WTC11 (cell line): ENCODE data around the gene COLGALT1. TPM values are rescaled to one million over a fixed set of nuclear protein-coding genes. Genes with fewer than 3 reads are reported as not detected.

Experiments
- CREM ChIP-seq: sonication (generic); formaldehyde crosslinking; IDR thresholded peaks from 2 replicates; pipeline ENCODE4 v1.8.1; 2022; ENCODE audit warnings: mild to moderate bottlenecking, missing genetic modification reagents, moderate library complexity
- ETV6 ChIP-seq: sonication (generic); formaldehyde crosslinking; IDR thresholded peaks from 2 replicates; pipeline ENCODE4 v1.8.1; 2022; ENCODE audit warnings: mild to moderate bottlenecking, missing genetic modification reagents
- FOXJ3 ChIP-seq: sonication (generic); formaldehyde crosslinking; IDR thresholded peaks from 2 replicates; pipeline ENCODE4 v1.9.0; 2021; ENCODE audit warnings: missing genetic modification reagents, mild to moderate bottlenecking, borderline replicate concordance
- FOXP1 ChIP-seq: sonication (generic); formaldehyde crosslinking; IDR thresholded peaks from 2 replicates; pipeline ENCODE4 v1.8.0; 2022; ENCODE audit warnings: missing genetic modification reagents, mild to moderate bottlenecking, moderate library complexity, borderline replicate concordance
- MYBL2 ChIP-seq: sonication (generic); formaldehyde crosslinking; IDR thresholded peaks from 2 replicates; pipeline ENCODE4 v1.8.1; 2023; ENCODE audit warnings: mild to moderate bottlenecking, moderate library complexity, missing genetic modification reagents
- NFE2L1 ChIP-seq: sonication (generic); formaldehyde crosslinking; IDR thresholded peaks from 2 replicates; pipeline ENCODE4 v1.8.1; 2023; ENCODE audit warnings: missing genetic modification reagents
- NR3C1 ChIP-seq: sonication (generic); formaldehyde crosslinking; conservative IDR thresholded peaks from 2 replicates; pipeline ENCODE4 v1.8.1; 2023; ENCODE audit warnings: low read depth, mild to moderate bottlenecking, missing genetic modification reagents
- RELA ChIP-seq: sonication (generic); formaldehyde crosslinking; IDR thresholded peaks from 2 replicates; pipeline ENCODE4 v1.8.1; 2022; ENCODE audit warnings: missing genetic modification reagents, mild to moderate bottlenecking, borderline replicate concordance
- RORB ChIP-seq: fragments of 250-450 bp; sonication (Bioruptor Pico); IDR thresholded peaks from 2 replicates; pipeline ENCODE4 v1.9.0; 2021; ENCODE audit warnings: mild to moderate bottlenecking
- TEAD1 ChIP-seq: sonication (generic); formaldehyde crosslinking; IDR thresholded peaks from 2 replicates; pipeline ENCODE4 v1.8.0; 2022; ENCODE audit warnings: mild to moderate bottlenecking, missing genetic modification reagents
- TP53 ChIP-seq: sonication (generic); formaldehyde crosslinking; IDR thresholded peaks from 2 replicates; pipeline ENCODE4 v1.8.1; 2023; ENCODE audit warnings: mild to moderate bottlenecking, missing genetic modification reagents
- ZNF121 ChIP-seq: sonication (generic); formaldehyde crosslinking; IDR thresholded peaks from 2 replicates; pipeline ENCODE4 v1.8.0; 2023; ENCODE audit warnings: missing genetic modification reagents
- ZNF232 ChIP-seq: sonication (generic); formaldehyde crosslinking; IDR thresholded peaks from 2 replicates; pipeline ENCODE4 v1.8.0; 2022; ENCODE audit warnings: mild to moderate bottlenecking, missing genetic modification reagents
- total RNA-seq: library from RNA; stranded (reverse); gene quantifications from 3 replicates; pipeline ENCODE4 v1.2.3, GENCODE V29; 2021
- TF ChIP-seq, protein P1 (sequence below): fragments of 250-450 bp; sonication (Bioruptor Pico); conservative IDR thresholded peaks from 2 replicates; pipeline ENCODE4 v1.9.0; 2021; ENCODE audit warnings: mild to moderate bottlenecking
- TF ChIP-seq, protein P2 (sequence below): sonication (generic); formaldehyde crosslinking; conservative IDR thresholded peaks from 2 replicates; pipeline ENCODE4 v1.8.1; 2022; ENCODE audit warnings: mild to moderate bottlenecking, missing genetic modification reagents
- TF ChIP-seq, protein P3 (sequence below): sonication (generic); formaldehyde crosslinking; conservative IDR thresholded peaks from 2 replicates; pipeline ENCODE4 v1.8.1; 2023; ENCODE audit warnings: mild to moderate bottlenecking, low read depth, missing genetic modification reagents, moderate library complexity
- TF ChIP-seq, protein P4 (sequence below): fragments of 250-450 bp; sonication (Bioruptor Pico); IDR thresholded peaks from 2 replicates; pipeline ENCODE4 v1.8.0; 2021; ENCODE audit warnings: mild to moderate bottlenecking
- TF ChIP-seq, protein P5 (sequence below): sonication (generic); formaldehyde crosslinking; IDR thresholded peaks from 2 replicates; pipeline ENCODE4 v1.8.1; 2023; ENCODE audit warnings: mild to moderate bottlenecking, missing genetic modification reagents
- TF ChIP-seq, protein P6 (sequence below): sonication (generic); formaldehyde crosslinking; IDR thresholded peaks from 2 replicates; pipeline ENCODE4 v1.8.0; 2023; ENCODE audit warnings: missing genetic modification reagents
- TF ChIP-seq, protein P7 (sequence below): sonication (generic); formaldehyde crosslinking; IDR thresholded peaks from 2 replicates; pipeline ENCODE4 v1.8.1; 2023; ENCODE audit warnings: mild to moderate bottlenecking, missing genetic modification reagents, borderline replicate concordance
- TF ChIP-seq, protein P8 (sequence below): sonication (generic); formaldehyde crosslinking; IDR thresholded peaks from 2 replicates; pipeline ENCODE4 v1.8.1; 2023; ENCODE audit warnings: mild to moderate bottlenecking, moderate library complexity, missing genetic modification reagents

Gene COLGALT1
- total RNA-seq, 1 experiment from 2014 or later = 54.0 TPM

DNA sequence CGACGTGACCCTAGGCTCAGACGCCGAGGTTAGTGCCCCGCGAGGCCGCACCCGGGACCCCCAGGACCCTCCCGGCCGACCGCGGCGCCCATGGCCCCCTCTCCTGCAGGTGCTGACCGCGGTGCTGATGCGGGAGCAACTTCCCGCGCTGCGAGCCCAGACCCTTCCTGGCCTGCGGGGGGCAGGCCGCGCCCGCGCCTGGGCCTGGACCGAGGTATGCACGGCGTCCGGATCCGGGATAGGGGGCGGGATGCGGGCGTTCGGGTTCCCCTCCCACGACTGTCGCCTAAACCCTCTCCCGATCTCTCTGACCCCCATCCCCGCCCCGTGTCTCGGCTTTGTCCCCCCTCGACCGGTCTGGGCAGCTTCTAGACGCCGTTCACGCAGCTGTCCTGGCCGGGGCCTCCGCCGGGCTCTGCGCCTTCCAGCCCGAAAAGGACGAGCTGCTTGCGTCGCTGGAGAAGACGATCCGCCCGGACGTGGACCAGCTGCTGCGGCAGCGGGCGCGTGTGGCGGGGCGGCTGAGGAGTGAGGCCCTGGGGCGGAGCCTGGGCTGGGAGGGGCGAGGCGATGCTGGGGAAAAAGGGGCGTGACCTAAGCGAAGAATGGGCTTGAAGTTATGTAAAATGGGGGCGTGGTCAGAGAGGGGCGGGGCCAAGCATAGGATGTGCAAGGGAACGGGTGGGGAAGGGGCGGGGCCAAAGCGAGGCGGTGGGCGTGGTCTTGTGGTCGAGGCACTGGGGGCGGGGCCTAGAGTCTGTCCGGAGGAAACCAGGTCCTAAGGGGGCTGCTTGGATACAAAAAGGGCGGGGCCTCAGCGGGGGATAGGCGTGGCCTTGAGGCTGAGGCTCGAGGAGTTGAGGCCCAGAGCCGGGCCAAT is 16.0 kb upstream of the COLGALT1 start (continued):
- no peak for TF ChIP-seq ZNF121
- 0 out of 2 replicates have a peak, but pooled peaks have one; percentile 87 for TF ChIP-seq NR3C1 (CRISPR knock-in tag)
- peak; percentile 91; the same call in 1 of the 2 replicates for TF ChIP-seq TP53 (CRISPR knock-in tag)
- TF ChIP-seq, protein P1, sequence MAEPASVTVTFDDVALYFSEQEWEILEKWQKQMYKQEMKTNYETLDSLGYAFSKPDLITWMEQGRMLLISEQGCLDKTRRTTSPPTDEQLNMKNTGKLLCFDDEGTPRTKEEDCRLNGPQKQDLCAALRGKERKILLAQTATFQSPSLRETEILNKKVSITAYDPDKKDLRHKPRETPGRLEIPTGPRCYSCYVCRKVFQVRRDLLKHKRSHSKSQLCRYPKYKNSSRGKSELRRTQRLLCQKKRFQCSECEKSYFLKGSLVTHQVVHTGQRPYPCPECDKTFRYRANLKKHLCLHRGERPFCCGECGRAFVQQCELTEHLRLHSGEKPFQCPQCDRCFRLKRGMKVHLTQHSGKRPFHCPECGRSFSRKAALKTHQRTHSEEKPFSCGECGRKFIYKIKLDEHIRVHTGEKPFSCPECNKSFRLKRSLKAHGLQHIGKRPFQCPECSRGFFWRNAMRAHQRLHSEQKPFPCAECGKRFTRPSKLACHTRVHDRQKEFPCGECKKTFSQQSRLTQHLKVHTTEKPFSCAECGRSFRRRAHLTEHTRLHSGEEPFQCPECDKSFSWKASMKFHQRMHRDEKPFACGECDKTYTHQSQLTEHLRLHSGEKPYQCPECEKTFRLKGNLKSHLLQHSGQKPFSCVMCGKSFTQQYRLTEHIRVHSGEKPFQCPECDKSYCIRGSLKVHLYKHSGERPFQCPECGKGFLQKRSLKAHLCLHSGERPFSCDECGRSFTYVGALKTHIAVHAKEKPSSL (CRISPR knock-in tag) = no peak
- no peak for TF ChIP-seq RORB (CRISPR knock-in tag)
- TF ChIP-seq, protein P2, sequence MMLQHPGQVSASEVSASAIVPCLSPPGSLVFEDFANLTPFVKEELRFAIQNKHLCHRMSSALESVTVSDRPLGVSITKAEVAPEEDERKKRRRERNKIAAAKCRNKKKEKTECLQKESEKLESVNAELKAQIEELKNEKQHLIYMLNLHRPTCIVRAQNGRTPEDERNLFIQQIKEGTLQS (CRISPR knock-in tag) = 0 out of 2 replicates have a peak, but pooled peaks have one; percentile 13
- TF ChIP-seq, protein P3, sequence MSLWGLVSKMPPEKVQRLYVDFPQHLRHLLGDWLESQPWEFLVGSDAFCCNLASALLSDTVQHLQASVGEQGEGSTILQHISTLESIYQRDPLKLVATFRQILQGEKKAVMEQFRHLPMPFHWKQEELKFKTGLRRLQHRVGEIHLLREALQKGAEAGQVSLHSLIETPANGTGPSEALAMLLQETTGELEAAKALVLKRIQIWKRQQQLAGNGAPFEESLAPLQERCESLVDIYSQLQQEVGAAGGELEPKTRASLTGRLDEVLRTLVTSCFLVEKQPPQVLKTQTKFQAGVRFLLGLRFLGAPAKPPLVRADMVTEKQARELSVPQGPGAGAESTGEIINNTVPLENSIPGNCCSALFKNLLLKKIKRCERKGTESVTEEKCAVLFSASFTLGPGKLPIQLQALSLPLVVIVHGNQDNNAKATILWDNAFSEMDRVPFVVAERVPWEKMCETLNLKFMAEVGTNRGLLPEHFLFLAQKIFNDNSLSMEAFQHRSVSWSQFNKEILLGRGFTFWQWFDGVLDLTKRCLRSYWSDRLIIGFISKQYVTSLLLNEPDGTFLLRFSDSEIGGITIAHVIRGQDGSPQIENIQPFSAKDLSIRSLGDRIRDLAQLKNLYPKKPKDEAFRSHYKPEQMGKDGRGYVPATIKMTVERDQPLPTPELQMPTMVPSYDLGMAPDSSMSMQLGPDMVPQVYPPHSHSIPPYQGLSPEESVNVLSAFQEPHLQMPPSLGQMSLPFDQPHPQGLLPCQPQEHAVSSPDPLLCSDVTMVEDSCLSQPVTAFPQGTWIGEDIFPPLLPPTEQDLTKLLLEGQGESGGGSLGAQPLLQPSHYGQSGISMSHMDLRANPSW (CRISPR knock-in tag) = no peak
- TF ChIP-seq ETV6 (CRISPR knock-in tag) = no peak
- no peak; the same call in 1 of the 2 replicates for TF ChIP-seq RELA (CRISPR knock-in tag)
- no peak for TF ChIP-seq FOXJ3
- TF ChIP-seq, protein P4, sequence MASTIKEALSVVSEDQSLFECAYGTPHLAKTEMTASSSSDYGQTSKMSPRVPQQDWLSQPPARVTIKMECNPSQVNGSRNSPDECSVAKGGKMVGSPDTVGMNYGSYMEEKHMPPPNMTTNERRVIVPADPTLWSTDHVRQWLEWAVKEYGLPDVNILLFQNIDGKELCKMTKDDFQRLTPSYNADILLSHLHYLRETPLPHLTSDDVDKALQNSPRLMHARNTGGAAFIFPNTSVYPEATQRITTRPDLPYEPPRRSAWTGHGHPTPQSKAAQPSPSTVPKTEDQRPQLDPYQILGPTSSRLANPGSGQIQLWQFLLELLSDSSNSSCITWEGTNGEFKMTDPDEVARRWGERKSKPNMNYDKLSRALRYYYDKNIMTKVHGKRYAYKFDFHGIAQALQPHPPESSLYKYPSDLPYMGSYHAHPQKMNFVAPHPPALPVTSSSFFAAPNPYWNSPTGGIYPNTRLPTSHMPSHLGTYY (CRISPR knock-in tag) = no peak
- TF ChIP-seq, protein P5, sequence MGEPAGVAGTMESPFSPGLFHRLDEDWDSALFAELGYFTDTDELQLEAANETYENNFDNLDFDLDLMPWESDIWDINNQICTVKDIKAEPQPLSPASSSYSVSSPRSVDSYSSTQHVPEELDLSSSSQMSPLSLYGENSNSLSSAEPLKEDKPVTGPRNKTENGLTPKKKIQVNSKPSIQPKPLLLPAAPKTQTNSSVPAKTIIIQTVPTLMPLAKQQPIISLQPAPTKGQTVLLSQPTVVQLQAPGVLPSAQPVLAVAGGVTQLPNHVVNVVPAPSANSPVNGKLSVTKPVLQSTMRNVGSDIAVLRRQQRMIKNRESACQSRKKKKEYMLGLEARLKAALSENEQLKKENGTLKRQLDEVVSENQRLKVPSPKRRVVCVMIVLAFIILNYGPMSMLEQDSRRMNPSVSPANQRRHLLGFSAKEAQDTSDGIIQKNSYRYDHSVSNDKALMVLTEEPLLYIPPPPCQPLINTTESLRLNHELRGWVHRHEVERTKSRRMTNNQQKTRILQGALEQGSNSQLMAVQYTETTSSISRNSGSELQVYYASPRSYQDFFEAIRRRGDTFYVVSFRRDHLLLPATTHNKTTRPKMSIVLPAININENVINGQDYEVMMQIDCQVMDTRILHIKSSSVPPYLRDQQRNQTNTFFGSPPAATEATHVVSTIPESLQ (CRISPR knock-in tag) = no peak
- TF ChIP-seq, protein P6, sequence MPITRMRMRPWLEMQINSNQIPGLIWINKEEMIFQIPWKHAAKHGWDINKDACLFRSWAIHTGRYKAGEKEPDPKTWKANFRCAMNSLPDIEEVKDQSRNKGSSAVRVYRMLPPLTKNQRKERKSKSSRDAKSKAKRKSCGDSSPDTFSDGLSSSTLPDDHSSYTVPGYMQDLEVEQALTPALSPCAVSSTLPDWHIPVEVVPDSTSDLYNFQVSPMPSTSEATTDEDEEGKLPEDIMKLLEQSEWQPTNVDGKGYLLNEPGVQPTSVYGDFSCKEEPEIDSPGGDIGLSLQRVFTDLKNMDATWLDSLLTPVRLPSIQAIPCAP (CRISPR knock-in tag) = no peak
- 0 out of 2 replicates have a peak, but pooled peaks have one; percentile 27 for TF ChIP-seq NFE2L1 (CRISPR knock-in tag)
- TF ChIP-seq, protein P7, sequence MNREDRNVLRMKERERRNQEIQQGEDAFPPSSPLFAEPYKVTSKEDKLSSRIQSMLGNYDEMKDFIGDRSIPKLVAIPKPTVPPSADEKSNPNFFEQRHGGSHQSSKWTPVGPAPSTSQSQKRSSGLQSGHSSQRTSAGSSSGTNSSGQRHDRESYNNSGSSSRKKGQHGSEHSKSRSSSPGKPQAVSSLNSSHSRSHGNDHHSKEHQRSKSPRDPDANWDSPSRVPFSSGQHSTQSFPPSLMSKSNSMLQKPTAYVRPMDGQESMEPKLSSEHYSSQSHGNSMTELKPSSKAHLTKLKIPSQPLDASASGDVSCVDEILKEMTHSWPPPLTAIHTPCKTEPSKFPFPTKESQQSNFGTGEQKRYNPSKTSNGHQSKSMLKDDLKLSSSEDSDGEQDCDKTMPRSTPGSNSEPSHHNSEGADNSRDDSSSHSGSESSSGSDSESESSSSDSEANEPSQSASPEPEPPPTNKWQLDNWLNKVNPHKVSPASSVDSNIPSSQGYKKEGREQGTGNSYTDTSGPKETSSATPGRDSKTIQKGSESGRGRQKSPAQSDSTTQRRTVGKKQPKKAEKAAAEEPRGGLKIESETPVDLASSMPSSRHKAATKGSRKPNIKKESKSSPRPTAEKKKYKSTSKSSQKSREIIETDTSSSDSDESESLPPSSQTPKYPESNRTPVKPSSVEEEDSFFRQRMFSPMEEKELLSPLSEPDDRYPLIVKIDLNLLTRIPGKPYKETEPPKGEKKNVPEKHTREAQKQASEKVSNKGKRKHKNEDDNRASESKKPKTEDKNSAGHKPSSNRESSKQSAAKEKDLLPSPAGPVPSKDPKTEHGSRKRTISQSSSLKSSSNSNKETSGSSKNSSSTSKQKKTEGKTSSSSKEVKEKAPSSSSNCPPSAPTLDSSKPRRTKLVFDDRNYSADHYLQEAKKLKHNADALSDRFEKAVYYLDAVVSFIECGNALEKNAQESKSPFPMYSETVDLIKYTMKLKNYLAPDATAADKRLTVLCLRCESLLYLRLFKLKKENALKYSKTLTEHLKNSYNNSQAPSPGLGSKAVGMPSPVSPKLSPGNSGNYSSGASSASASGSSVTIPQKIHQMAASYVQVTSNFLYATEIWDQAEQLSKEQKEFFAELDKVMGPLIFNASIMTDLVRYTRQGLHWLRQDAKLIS = no peak
- no peak; the same call in 1 of the 2 replicates for TF ChIP-seq TEAD1 (CRISPR knock-in tag)
- TF ChIP-seq, protein P8, sequence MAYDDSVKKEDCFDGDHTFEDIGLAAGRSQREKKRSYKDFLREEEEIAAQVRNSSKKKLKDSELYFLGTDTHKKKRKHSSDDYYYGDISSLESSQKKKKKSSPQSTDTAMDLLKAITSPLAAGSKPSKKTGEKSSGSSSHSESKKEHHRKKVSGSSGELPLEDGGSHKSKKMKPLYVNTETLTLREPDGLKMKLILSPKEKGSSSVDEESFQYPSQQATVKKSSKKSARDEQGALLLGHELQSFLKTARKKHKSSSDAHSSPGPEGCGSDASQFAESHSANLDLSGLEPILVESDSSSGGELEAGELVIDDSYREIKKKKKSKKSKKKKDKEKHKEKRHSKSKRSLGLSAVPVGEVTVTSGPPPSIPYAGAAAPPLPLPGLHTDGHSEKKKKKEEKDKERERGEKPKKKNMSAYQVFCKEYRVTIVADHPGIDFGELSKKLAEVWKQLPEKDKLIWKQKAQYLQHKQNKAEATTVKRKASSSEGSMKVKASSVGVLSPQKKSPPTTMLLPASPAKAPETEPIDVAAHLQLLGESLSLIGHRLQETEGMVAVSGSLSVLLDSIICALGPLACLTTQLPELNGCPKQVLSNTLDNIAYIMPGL (CRISPR knock-in tag) = peak; percentile 80; the same call in 1 of the 2 replicates
- TF ChIP-seq MYBL2 = 0 out of 2 replicates have a peak, but pooled peaks have one; percentile 51
- TF ChIP-seq FOXP1 (CRISPR knock-in tag) = 0 out of 2 replicates have a peak, but pooled peaks have one; percentile 37
- 0 out of 2 replicates have a peak, but pooled peaks have one; percentile 34 for TF ChIP-seq ZNF232
- 0 out of 2 replicates have a peak, but pooled peaks have one; percentile 76 for TF ChIP-seq CREM (CRISPR knock-in tag)
